DMS153 treated with DMSO at 0.1 percent for 48 hours (cell line): ENCODE data around the gene NELFA.
"Not testable (repeated sequence)": the region's sequence is repeated elsewhere in the genome, so short reads cannot be mapped to it uniquely, and the experiment has no call there.

ENCODE experiments used
- DNase-seq: peaks from one replicate; lab custom pipeline; 2025; ENCODE audit not compliant: unreplicated experiment; lab: John Stamatoyannopoulos, UW

NELFA gene

GRCh38 chr4:1994938-1995337 is 13.8 kb downstream of the NELFA start:
- no peak for DNase-seq

GRCh38 chr4:1993718-1994516 is 14.9 kb downstream of the NELFA start:
- not testable (repeated sequence) for DNase-seq

- DNase-seq, result no peak
Measured at GRCh38 chr4:1993169-1993516, 15.6 kb downstream of the NELFA start.

- DNase-seq, result no peak
Measured at GRCh38 chr4:1992468-1993168, 16.2 kb downstream of the NELFA start.

GRCh38 chr4:1991596-1992434 is 17.0 kb downstream of the NELFA start:
- no peak for DNase-seq

- DNase-seq, result no peak
Measured at GRCh38 chr4:1991087-1991486, 17.7 kb downstream of the NELFA start.

GRCh38 chr4:1990676-1991075 is 18.1 kb downstream of the NELFA start:
- no peak for DNase-seq

- no peak for DNase-seq
Measured at GRCh38 chr4:1990348-1990645, 18.5 kb downstream of the NELFA start.

- DNase-seq, result no peak
Measured at GRCh38 chr4:1989533-1990347, 19.0 kb downstream of the NELFA start.

- DNase-seq, result no peak
Measured at GRCh38 chr4:1988327-1988724, 20.4 kb downstream of the NELFA start.

- no peak for DNase-seq
Measured at GRCh38 chr4:1987721-1988326, 20.9 kb downstream of the NELFA start.

GRCh38 chr4:1987296-1987695 is 21.5 kb downstream of the NELFA start:
- DNase-seq, result no peak

GRCh38 chr4:1986578-1987210 is 22.1 kb downstream of the NELFA start:
- no peak for DNase-seq

- no peak for DNase-seq
Measured at GRCh38 chr4:1985780-1986577, 22.8 kb downstream of the NELFA start.

GRCh38 chr4:1985294-1985693 is 23.5 kb downstream of the NELFA start:
- no peak for DNase-seq

GRCh38 chr4:1984406-1985191 is 24.2 kb downstream of the NELFA start:
- DNase-seq, result no peak

- no peak for DNase-seq
Measured at GRCh38 chr4:1983846-1984405, 24.8 kb downstream of the NELFA start.
